Globus pallidus (tissue), 1 donor: ENCODE data around the gene PFKP.

ENCODE experiments used
- DNase-seq: peaks from one replicate; pipeline ENCODE4 v3.0.0-alpha.2; 2015; ENCODE audit warnings: low spot score

Gene PFKP

DNA sequence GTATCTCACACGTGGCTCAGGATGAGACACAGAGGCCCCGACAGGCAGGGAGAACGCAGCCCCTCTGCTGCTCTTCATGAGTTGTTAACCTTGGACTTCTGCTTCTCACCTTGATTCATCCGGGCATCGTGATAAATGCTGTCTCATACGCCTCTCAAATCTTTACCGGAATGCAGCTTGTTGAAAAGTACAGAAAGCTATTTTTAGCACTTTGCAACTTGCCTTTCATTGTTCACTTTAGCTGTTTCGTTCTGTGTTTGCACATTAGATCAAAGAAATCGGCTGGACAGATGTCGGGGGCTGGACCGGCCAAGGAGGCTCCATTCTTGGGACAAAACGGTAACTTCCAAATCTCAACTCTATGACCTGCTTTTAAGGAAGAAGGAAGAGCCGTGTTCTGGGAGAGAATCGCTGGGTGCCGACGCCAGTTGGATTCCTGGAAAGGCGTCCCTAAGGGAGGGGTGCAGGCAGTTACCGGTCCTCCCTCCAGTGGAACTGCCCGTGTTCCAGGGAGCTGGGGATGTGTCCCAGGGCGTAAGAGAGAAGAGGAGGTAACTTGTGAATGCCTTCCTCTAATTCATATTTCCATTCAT is 49.3 kb downstream of the PFKP start:
- DNase-seq = no peak

GRCh38 chr10:3117486-3117885 is 50.1 kb downstream of the PFKP start:
- no peak for DNase-seq

- no peak for DNase-seq
These were observed 51.3 kb downstream of the PFKP start for GRCh38 chr10:3118641-3119091.

GRCh38 chr10:3119796-3120459 is 52.6 kb downstream of the PFKP start:
- peak; percentile 29 for DNase-seq

- no peak for DNase-seq
These were observed 54.7 kb downstream of the PFKP start for GRCh38 chr10:3122034-3122433.

DNA sequence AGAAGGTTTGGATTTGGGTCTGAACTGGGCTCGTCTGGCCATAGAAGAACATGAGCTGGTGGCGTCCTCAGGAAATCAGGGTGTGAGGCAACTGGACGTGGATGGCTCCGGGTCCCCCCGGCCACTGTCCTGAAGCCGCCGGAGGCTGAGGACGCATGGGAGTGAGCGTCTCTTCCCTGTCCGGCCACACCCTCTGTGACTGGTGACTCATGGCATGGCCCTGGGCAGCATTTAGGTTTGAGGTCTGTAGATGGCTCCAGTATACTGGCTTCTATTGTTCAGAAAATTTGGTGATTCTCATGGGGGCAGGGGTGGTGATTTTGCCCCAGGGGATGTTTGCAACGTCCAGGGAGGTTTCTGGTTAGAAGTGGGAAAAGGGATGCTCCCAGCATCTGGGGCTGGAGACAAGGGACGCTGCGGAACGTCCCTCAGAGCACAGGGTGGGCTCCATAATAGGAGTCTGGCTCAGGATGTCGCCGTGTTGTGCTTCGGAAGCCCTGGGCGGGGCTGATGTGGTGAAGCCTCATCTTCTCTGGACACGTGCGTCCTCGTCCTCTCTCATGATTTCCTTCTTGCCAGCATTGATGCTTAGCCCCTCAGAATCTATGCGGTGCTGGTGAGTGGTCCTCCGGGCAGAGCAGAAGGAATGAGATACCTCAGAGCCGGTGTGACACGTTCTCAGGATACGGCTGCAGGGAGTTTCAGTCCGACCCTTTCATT is 55.3 kb downstream of the PFKP start:
- DNase-seq = no peak

GRCh38 chr10:3123571-3124411 is 56.4 kb downstream of the PFKP start:
- DNase-seq = no peak

DNA sequence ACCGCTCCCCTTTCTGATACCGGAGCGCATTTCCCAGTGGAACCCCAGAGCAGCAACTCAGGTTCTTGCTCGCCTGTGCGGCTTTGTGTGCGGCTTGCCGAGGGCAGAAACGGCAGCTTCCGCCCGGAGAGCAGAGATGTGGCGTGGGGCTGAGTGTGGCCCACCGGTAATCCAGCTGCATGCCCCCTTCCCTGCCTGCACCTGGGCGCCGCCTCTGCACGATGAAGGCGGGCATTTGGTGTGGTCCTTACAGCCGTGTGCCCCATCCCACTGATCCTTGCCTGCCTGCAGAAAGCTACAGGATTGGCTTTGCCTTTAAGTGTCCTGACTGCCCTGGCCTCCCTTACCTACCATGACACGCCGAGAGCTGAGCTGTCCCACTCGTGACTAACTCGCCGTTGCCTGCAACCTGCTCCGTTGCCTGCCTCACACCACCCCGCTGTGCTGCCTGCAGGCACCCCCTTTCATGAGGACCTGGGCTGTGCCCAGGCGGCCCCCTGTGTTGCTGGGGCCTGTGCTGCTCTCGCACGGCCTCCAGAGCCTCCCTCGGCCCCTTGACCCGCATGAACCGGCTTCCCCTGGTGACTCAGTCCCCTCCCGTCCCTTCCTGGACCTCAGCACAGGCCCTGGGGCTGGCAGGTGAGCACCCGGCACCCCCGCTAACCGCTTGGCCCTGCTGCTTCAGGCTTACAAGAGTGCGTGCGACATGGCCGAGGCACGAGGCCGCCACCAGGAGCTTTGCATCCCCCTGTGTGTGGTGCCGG is 57.2 kb downstream of the PFKP start:
- no peak for DNase-seq

GRCh38 chr10:3125527-3126170 is 58.3 kb downstream of the PFKP start:
- no peak for DNase-seq

- no peak for DNase-seq
These were observed 58.9 kb downstream of the PFKP start for GRCh38 chr10:3126249-3126648.

DNA sequence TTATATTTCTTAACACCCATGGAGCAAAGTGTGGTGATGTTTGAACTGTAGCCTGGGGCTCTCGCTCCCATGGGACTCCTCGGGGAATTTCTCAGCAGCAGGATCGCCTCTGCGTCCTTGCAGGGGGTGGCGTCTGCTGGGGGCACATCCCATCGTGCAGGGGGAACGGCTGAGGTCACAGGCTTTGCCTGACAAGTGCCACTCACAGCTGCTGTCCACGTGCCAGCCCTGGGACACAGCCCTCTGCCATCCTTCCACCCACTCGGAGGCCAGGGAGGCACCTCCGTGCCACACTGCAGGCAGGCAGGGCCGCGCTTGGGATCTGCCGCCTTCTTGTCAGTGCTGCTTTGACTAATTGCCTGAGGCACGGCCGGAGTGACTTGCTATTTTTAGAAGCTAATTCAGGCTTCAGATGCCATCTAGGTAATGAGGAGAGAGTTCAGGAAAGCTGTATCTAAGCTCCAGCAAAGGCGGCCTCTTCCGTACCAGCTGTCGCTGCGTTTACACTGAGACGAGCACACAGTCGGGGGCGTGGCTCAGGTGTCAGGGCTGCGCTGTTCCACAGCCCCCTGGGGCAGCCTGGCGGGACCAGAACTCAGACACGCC is 59.5 kb downstream of the PFKP start:
- no peak for DNase-seq

DNA sequence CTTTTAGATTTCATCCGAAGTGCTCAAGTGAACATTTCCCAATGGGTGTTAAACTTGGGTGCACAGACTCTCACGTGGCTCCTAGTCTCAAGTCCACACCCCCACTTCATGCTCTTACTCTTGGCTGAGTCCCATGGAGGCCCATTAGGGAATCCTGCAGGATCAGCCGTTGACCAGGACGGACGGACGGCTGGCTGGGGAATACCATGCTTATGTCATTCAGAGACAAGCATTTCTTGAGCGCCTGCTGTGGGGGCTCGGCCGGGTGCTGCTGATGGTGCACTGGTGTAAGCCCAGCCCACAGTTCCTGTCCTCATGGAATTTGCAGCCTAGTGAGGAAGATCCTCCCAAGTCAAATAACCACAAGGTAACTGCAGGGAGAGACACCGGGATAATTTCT is 60.6 kb downstream of the PFKP start:
- no peak for DNase-seq

GRCh38 chr10:3128379-3129130 is 61.2 kb downstream of the PFKP start:
- DNase-seq = no peak

GRCh38 chr10:3129581-3130340 is 62.4 kb downstream of the PFKP start:
- DNase-seq = no peak

GRCh38 chr10:3131098-3131497 is 63.8 kb downstream of the PFKP start:
- no peak for DNase-seq

GRCh38 chr10:3132036-3133025 is 65.0 kb downstream of the PFKP start:
- no peak for DNase-seq

DNA sequence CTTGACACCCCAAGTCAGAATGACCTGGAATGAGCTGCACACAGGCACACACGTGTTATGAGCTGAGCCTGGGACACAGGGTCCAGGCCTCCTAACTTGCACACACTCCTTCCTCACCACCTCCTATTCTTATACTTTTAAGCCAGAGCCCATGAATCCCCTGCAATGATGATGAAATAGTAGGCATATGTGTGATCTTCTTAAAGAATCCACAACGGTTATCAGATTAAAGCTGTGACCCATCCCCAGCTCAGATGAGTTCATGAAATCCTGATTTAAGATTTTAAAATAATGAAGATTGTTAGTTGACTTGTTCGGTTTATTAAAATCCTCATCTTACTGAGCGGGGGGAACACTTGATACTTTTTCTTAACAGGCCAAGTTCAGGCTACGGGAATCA is 66.6 kb downstream of the PFKP start:
- DNase-seq = no peak

DNA sequence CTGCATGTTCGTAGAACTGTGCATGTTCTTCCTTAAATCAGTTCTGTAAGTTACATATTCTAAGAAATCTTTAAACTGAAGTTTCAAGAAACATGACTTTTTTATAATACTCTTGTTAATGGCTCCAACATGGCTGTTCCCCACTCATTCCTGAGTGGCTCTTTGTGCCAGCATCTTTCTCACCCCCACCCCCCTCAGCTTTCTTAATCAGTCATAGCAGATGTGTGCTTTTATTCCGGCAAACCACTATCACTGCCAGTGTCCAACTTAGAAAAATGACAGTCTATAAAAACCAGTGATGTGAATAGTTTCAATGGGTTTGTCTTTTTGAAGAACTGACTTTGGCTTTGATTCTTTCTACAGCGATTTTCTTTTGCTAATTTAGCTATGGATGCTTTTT is 67.7 kb downstream of the PFKP start:
- no peak for DNase-seq
